PC-3 (cell line): ENCODE data around the gene POLR1D. TPM values are rescaled to one million over a fixed set of nuclear protein-coding genes. Genes with fewer than 3 reads are reported as not detected.

Experiments used
- ATAC-seq: fragments of 200-7000 bp; cut with Tn5 transposase; 2 replicates; pipeline ENCODE4 v1.9.1; 2020; ENCODE audit warnings: mild to moderate bottlenecking, moderate library complexity
- BruUV-seq: library from RNA; stranded (reverse); fragments of 400-500 nt; replicated peaks from 2 replicates; lab custom pipeline; 2021; lab: Mats Ljungman, UMichigan
- CTCF ChIA-PET: fragments of 300-600 bp; sonication (Branson Sonifier 250); formaldehyde crosslinking; loops from one replicate; lab custom pipeline; 2022; ENCODE audit warnings: antibody characterized with exemption; lab: Charles Lee
- POLR2A ChIA-PET: fragments of 300-600 bp; sonication (Branson Sonifier 250); formaldehyde crosslinking; loops from one replicate; lab custom pipeline; 2022; ENCODE audit warnings: antibody characterized with exemption; ENCODE audit not compliant: unreplicated experiment; lab: Charles Lee
- DNase-seq: peaks from one replicate; pipeline ENCODE4 v3.0.0-alpha.2; 2015
- H2AFZ ChIP-seq: fragments of 300-600 bp; sonication (generic); 2 replicates; pipeline ENCODE4 v1.6.0; 2016; ENCODE audit warnings: antibody characterized with exemption, low read length
- H3F3A ChIP-seq: fragments of 300-600 bp; sonication (generic); one replicate; pipeline ENCODE4 v1.6.0; 2017; ENCODE audit warnings: antibody characterized with exemption, low read length, control low read depth, mild to moderate bottlenecking; ENCODE audit not compliant: unreplicated experiment
- H3K27ac ChIP-seq: fragments of 300-600 bp; sonication (generic); 2 replicates; pipeline ENCODE4 v1.5.1; 2016; ENCODE audit warnings: mild to moderate bottlenecking, low read length
- H3K27me3 ChIP-seq: fragments of 300-600 bp; sonication (generic); 2 replicates; pipeline ENCODE4 v1.6.1; 2016; ENCODE audit warnings: low read length, mixed read lengths
- H3K36me3 ChIP-seq: fragments of 300-600 bp; sonication (generic); 2 replicates; pipeline ENCODE4 v1.6.1; 2016; ENCODE audit warnings: low read depth, mixed run types, low read length, mixed read lengths
- H3K4me1 ChIP-seq: fragments of 300-600 bp; sonication (generic); 2 replicates; pipeline ENCODE4 v1.5.1; 2016; ENCODE audit warnings: low read length; ENCODE audit not compliant: insufficient read depth
- H3K4me2 ChIP-seq: fragments of 300-600 bp; sonication (generic); 2 replicates; pipeline ENCODE4 v1.6.0; 2016; ENCODE audit warnings: low read length
- H3K4me3 ChIP-seq: fragments of 300-600 bp; sonication (generic); 2 replicates; pipeline ENCODE4 v1.5.1; 2016; ENCODE audit warnings: mild to moderate bottlenecking, low read length, mixed read lengths
- H3K79me2 ChIP-seq: fragments of 300-600 bp; sonication (generic); 2 replicates; pipeline ENCODE4 v1.6.1; 2017; ENCODE audit warnings: low read length, mixed read lengths
- H3K9ac ChIP-seq: fragments of 300-600 bp; sonication (generic); 2 replicates; pipeline ENCODE4 v1.6.0; 2016; ENCODE audit warnings: mild to moderate bottlenecking, low read length
- H3K9me2 ChIP-seq: fragments of 300-600 bp; sonication (generic); replicated peaks from 2 replicates; pipeline ENCODE4 v1.6.1; 2016; ENCODE audit warnings: mixed run types, low read length, mixed read lengths
- H3K9me3 ChIP-seq: fragments of 300-600 bp; sonication (generic); 2 replicates; pipeline ENCODE4 v1.6.1; 2016; ENCODE audit warnings: low read length, mixed read lengths
- H4K20me1 ChIP-seq: fragments of 300-600 bp; sonication (generic); 2 replicates; pipeline ENCODE4 v1.6.1; 2016; ENCODE audit warnings: low read length, mixed read lengths
- EZH2 ChIP-seq: fragments of 300-600 bp; sonication (generic); IDR thresholded peaks from one replicate; pipeline ENCODE4 v1.6.1; 2017; ENCODE audit warnings: antibody characterized with exemption, mild to moderate bottlenecking, low read length; ENCODE audit not compliant: unreplicated experiment
- EZH2phosphoT487 ChIP-seq: fragments of 300-600 bp; sonication (generic); IDR thresholded peaks from 2 replicates; pipeline ENCODE4 v1.6.1; 2018; ENCODE audit warnings: mild to moderate bottlenecking, antibody characterized with exemption, low read length, borderline replicate concordance
- intact Hi-C: fragments of 100-400 bp; cut with micrococcal nuclease; formaldehyde crosslinking; loops from 2 replicates; pipeline ENCODE4 v1.9.0; 2023
- total RNA-seq: library from RNA; depleted of rRNA; stranded (reverse); fragments of >200 nt; gene quantifications from 2 replicates; pipeline ENCODE4 v1.2.3, GENCODE V29; 2014
- TF ChIP-seq, protein P1 (sequence below): fragments of 300-600 bp; sonication (generic); conservative IDR thresholded peaks from 2 replicates; pipeline ENCODE4 v1.5.1; 2017; ENCODE audit warnings: antibody characterized with exemption, low read depth, mild to moderate bottlenecking, low read length

Gene POLR1D
- total RNA-seq, 1 experiment from 2014 or later, result 97.9 TPM

GRCh38 chr13:27662738-27663470, 41.2 kb downstream of the POLR1D start:
- Histone ChIP-seq H3K4me2 (no peak overlapping the region), H3K9me2 (no peaks in the 10 kb centered on the region), H3K79me2 (no peaks in the 10 kb centered on the region), H4K20me1 (no peaks in the 10 kb centered on the region), H3K27me3 (no peaks in the 10 kb centered on the region), H3K4me1 (peaks cover 16% of the 10 kb centered on the region), H3K27ac (no peak overlapping the region), H3F3A (no peaks in the 10 kb centered on the region), H3K9ac (no peak overlapping the region), H3K36me3 (no peaks in the 10 kb centered on the region), H2AFZ (no peak overlapping the region), H3K4me3 (no peak overlapping the region), H3K9me3 (no peaks in the 10 kb centered on the region)
- ATAC-seq, result no peak
- no TSS peak for BruUV-seq
- intact Hi-C loops, result loop anchor here (10.0 kb wide), 1 partner anchor 102 kb away; no protein-coding TSS in a partner anchor
- POLR2A ChIA-PET, result no interaction called here
- CTCF ChIA-PET, result no interaction called here
- TF ChIP-seq, protein P1, sequence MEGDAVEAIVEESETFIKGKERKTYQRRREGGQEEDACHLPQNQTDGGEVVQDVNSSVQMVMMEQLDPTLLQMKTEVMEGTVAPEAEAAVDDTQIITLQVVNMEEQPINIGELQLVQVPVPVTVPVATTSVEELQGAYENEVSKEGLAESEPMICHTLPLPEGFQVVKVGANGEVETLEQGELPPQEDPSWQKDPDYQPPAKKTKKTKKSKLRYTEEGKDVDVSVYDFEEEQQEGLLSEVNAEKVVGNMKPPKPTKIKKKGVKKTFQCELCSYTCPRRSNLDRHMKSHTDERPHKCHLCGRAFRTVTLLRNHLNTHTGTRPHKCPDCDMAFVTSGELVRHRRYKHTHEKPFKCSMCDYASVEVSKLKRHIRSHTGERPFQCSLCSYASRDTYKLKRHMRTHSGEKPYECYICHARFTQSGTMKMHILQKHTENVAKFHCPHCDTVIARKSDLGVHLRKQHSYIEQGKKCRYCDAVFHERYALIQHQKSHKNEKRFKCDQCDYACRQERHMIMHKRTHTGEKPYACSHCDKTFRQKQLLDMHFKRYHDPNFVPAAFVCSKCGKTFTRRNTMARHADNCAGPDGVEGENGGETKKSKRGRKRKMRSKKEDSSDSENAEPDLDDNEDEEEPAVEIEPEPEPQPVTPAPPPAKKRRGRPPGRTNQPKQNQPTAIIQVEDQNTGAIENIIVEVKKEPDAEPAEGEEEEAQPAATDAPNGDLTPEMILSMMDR, result no peak
- no peak for TF ChIP-seq EZH2phosphoT487
- TF ChIP-seq EZH2, result no peak
- DNase-seq, result no peak

DNA sequence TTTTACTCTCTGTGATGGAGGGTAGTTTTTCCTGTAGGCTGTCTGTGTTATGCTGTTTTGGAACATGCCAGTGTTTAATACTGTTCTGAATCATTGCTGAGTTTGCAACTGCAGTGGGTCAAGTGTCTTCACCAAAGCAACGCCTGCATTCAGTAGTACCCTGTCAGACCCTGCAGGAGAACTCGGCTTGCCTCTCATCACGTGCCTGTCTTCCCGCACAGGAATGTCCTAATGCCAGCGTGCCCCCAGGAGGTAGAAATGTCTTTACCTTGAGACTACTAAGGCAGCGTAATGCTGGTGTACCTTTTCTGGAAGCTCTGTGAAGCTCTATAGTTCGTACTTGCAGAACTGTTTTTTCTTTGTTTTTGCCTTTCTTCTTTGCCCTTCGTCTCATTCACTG, 42.3 kb downstream of the POLR1D start:
- CTCF ChIA-PET, result no interaction called here
- DNase-seq, result no peak

More for the DNA sequence above, 42.3 kb downstream of the POLR1D start:
- TF ChIP-seq, protein P1, result no peak
- TF ChIP-seq EZH2 (no peak), EZH2phosphoT487 (no peak)
- Histone ChIP-seq H3K9me3 (no peaks in the 10 kb centered on the region), H3F3A (no peaks in the 10 kb centered on the region), H3K9ac (no peak overlapping the region), H4K20me1 (no peaks in the 10 kb centered on the region), H3K4me3 (no peak overlapping the region), H2AFZ (no peak overlapping the region), H3K36me3 (no peaks in the 10 kb centered on the region), H3K4me2 (no peak overlapping the region), H3K4me1 (peaks cover 5% of the 10 kb centered on the region), H3K27me3 (no peaks in the 10 kb centered on the region), H3K27ac (no peak overlapping the region), H3K9me2 (no peaks in the 10 kb centered on the region), H3K79me2 (no peaks in the 10 kb centered on the region)
- POLR2A ChIA-PET, result no interaction called here
- no peak for ATAC-seq
- intact Hi-C loops, result loop anchor here (2.0 to 10.0 kb wide), 2 partner anchors 101 to 119 kb away; no protein-coding TSS in a partner anchor
- no TSS peak for BruUV-seq
